ENCODE results near the gene CDH4.

DNA sequence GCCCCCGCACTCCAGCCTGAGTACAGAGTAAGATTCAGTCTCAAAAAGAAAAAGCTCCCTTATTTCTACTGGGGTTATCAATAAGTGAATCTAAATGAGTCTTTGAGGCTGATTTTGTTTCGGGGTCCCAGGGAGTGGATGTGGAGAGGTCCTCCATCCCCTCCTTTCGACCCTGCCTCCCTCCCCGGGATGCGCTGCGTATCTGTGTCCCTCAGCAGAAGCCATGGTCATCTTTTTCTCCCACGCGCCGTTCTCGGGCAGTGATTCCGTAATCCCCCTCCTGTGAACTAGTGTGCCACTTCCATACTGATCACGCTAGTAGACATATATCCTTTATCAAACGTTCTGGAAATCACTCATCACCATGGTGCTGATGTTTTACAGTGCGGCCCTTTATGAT lies 152.9 kb downstream of the CDH4 start:
- TF ChIP-seq, protein P1, sequence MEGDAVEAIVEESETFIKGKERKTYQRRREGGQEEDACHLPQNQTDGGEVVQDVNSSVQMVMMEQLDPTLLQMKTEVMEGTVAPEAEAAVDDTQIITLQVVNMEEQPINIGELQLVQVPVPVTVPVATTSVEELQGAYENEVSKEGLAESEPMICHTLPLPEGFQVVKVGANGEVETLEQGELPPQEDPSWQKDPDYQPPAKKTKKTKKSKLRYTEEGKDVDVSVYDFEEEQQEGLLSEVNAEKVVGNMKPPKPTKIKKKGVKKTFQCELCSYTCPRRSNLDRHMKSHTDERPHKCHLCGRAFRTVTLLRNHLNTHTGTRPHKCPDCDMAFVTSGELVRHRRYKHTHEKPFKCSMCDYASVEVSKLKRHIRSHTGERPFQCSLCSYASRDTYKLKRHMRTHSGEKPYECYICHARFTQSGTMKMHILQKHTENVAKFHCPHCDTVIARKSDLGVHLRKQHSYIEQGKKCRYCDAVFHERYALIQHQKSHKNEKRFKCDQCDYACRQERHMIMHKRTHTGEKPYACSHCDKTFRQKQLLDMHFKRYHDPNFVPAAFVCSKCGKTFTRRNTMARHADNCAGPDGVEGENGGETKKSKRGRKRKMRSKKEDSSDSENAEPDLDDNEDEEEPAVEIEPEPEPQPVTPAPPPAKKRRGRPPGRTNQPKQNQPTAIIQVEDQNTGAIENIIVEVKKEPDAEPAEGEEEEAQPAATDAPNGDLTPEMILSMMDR (IDR thresholded peaks at IDR 0.05): no peak
- no peak for TF ChIP-seq POLR2A (IDR thresholded peaks at IDR 0.05)
